ENCODE data around the gene PHF2.

The PHF2 gene

DNA sequence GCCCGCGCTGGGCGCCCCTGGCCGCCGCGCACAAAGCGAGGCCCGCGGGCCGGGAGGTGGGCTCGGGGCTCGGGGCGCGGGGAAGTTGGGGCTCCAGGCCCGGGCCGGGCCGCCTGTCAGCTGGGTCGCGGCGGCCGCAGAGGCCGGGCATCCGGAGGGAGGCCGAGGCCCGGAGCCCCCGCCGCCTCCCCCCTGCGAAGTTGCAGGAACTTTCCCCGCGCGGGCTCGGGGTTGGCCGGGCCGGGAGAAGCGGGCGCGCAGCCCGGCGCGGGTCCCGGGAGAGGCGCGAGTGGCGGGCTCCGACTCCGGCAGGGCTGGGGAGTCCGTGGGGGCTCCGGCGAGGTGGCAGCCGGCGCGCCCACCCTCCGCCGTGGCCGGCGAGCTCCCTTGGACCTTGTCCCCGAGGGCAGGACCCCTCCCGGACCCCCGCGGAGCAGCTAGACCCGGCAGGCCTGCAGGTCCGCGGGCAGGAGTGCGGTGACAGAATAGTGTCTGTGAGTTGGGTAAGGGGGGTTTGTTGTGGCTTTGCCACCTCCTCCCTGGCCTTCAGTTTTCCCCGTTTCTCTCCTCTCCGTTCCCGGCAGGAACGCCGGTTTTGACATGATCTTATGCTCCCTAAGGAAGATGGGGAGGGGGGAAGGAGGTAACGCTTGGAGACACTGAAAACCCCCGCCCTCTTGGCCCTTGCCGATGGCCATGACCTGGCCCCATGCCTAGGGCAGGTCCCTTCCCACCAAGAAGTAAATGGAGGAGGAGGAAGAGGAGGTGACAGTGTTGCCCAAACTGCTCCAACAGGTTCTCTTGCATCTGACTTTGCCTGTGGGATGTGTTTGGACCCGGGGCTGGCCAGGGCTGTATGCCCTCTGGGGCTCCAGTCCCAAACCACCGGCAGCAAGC, 942 bp downstream of the PHF2 start:
- Histone ChIP-seq H3K4me3 (replicated peaks; ENCODE audit: insufficient read depth, low read length) (peak overlapping the region; percentile 57), H3K27me3 (ENCODE audit: insufficient read depth, poor library complexity, severe bottlenecking) (no peaks in the 10 kb centered on the region), H3K27ac (replicated peaks) (peak overlapping the region; percentile 61)
- TF ChIP-seq GABPA (IDR thresholded peaks at IDR 0.05; ENCODE audit: low read depth) (no peak), SPI1 (IDR thresholded peaks at IDR 0.05; ENCODE audit: borderline replicate concordance, low read depth) (no peak), POLR2AphosphoS5 (IDR thresholded peaks at IDR 0.05; ENCODE audit: low read depth) (no peak)
- TF ChIP-seq, protein P1, sequence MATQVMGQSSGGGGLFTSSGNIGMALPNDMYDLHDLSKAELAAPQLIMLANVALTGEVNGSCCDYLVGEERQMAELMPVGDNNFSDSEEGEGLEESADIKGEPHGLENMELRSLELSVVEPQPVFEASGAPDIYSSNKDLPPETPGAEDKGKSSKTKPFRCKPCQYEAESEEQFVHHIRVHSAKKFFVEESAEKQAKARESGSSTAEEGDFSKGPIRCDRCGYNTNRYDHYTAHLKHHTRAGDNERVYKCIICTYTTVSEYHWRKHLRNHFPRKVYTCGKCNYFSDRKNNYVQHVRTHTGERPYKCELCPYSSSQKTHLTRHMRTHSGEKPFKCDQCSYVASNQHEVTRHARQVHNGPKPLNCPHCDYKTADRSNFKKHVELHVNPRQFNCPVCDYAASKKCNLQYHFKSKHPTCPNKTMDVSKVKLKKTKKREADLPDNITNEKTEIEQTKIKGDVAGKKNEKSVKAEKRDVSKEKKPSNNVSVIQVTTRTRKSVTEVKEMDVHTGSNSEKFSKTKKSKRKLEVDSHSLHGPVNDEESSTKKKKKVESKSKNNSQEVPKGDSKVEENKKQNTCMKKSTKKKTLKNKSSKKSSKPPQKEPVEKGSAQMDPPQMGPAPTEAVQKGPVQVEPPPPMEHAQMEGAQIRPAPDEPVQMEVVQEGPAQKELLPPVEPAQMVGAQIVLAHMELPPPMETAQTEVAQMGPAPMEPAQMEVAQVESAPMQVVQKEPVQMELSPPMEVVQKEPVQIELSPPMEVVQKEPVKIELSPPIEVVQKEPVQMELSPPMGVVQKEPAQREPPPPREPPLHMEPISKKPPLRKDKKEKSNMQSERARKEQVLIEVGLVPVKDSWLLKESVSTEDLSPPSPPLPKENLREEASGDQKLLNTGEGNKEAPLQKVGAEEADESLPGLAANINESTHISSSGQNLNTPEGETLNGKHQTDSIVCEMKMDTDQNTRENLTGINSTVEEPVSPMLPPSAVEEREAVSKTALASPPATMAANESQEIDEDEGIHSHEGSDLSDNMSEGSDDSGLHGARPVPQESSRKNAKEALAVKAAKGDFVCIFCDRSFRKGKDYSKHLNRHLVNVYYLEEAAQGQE (IDR thresholded peaks at IDR 0.05; ENCODE audit: insufficient replicate concordance, low read depth), result no peak
- TF ChIP-seq, protein P2, sequence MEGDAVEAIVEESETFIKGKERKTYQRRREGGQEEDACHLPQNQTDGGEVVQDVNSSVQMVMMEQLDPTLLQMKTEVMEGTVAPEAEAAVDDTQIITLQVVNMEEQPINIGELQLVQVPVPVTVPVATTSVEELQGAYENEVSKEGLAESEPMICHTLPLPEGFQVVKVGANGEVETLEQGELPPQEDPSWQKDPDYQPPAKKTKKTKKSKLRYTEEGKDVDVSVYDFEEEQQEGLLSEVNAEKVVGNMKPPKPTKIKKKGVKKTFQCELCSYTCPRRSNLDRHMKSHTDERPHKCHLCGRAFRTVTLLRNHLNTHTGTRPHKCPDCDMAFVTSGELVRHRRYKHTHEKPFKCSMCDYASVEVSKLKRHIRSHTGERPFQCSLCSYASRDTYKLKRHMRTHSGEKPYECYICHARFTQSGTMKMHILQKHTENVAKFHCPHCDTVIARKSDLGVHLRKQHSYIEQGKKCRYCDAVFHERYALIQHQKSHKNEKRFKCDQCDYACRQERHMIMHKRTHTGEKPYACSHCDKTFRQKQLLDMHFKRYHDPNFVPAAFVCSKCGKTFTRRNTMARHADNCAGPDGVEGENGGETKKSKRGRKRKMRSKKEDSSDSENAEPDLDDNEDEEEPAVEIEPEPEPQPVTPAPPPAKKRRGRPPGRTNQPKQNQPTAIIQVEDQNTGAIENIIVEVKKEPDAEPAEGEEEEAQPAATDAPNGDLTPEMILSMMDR (IDR thresholded peaks at IDR 0.05; ENCODE audit: insufficient read depth, low read length), result no peak
- no peak for DNase-seq (ENCODE audit: low read depth in 1 of 2, low spot score in 1 of 2)

DNA sequence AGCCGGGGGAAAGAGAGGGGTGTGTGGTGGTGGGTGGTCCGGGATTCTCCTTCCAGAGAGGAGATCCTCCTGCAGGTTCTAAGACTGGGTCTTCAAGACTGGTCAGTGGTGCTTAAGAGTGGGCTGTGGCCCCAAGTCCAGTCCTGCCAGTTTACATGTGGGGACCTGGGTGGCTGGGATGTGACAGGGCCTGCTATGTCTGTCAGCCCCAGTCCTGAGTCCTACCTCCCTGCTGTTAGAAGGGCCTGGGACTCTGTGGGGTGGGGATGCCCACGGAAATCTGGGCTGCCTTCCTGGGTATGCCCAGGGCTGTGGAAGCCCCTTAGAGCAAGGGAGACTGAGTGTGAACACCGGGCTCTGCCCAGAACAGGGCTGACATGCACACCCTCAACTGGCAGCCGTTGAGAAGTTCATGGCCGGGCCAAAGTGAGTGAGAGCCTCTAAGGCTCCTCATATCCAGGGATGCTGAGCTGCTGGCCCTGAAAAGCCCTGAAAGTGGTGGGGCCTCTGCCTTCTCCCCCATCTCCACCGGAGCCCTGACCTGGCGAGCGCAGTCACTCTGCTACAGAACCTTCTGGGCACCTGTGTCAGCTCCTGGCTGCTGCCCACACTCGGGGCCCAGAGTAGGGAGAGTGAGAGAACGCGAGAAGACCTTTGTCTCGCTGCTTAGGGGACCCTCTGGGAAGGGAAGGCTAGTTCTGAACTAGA, 1.7 kb downstream of the PHF2 start:
- H3K27ac ChIP-seq (replicated peaks), result no peak overlapping the region
- TF ChIP-seq SPI1 (IDR thresholded peaks at IDR 0.05; ENCODE audit: borderline replicate concordance, low read depth), result no peak
- TF ChIP-seq GABPA (IDR thresholded peaks at IDR 0.05; ENCODE audit: low read depth), result no peak
- TF ChIP-seq, protein P2 (IDR thresholded peaks at IDR 0.05; ENCODE audit: insufficient read depth, low read length), result no peak
- TF ChIP-seq, protein P1 (IDR thresholded peaks at IDR 0.05; ENCODE audit: insufficient replicate concordance, low read depth), result no peak

DNA sequence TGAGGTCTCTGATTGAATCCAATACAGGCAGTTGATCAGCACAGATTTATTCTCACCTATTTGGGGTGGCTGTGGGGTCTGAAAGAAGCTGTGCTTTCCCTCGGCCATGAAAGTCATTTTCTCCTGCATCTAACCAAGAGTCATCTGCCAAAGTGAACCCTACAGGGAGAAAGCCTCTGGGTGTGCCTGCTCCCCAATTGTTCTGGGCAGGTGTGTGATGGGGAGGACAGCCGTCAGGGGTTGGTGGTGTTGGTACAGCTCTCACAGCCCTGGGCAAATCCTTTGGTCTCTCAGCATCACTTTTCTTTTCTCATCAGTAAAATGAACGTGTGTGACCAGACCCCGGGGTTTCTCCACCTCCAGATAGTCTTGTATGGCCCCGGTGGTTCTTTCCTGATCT, 2.5 kb downstream of the PHF2 start:
- H3K27me3 ChIP-seq (ENCODE audit: insufficient read depth, poor library complexity, severe bottlenecking), result no peaks in the 10 kb centered on the region
- H3K4me3 ChIP-seq (replicated peaks; ENCODE audit: insufficient read depth, low read length), result no peak overlapping the region
- DNase-seq (ENCODE audit: low read depth in 1 of 2, low spot score in 1 of 2), result no peak
- no peak for TF ChIP-seq SPI1 (IDR thresholded peaks at IDR 0.05; ENCODE audit: borderline replicate concordance, low read depth)
- TF ChIP-seq, protein P1 (IDR thresholded peaks at IDR 0.05; ENCODE audit: insufficient replicate concordance, low read depth), result no peak
- TF ChIP-seq GABPA (IDR thresholded peaks at IDR 0.05; ENCODE audit: low read depth), result no peak
- no peak for TF ChIP-seq POLR2AphosphoS5 (IDR thresholded peaks at IDR 0.05; ENCODE audit: low read depth)
- TF ChIP-seq, protein P2 (IDR thresholded peaks at IDR 0.05; ENCODE audit: insufficient read depth, low read length), result no peak
- no peak overlapping the region for H3K27ac ChIP-seq (replicated peaks)

More for the DNA sequence above, 1.7 kb downstream of the PHF2 start:
- DNase-seq (ENCODE audit: low read depth in 1 of 2, low spot score in 1 of 2), result no peak
- Histone ChIP-seq H3K27me3 (ENCODE audit: insufficient read depth, poor library complexity, severe bottlenecking) (no peaks in the 10 kb centered on the region), H3K4me3 (replicated peaks; ENCODE audit: insufficient read depth, low read length) (peak overlapping the region; percentile 57)
